Posterior vena cava (tissue), 2 donors: ENCODE measurements around the gene AGBL4. TPM values are rescaled to one million over a fixed set of nuclear protein-coding genes. Genes with fewer than 3 reads are reported as not detected.

Source experiments
- DNase-seq: peaks from one replicate; pipeline ENCODE4 v3.0.0-alpha.2; 2020; ENCODE audit warnings: low spot score
- intact Hi-C, 2 donors: fragments of 100-400 bp; cut with DNase I; formaldehyde crosslinking; loops; one replicate each; pipeline versions ENCODE4 v1.14.1 to v1.14.2; 2022 to 2023
- total RNA-seq, 2 donors: library from RNA; stranded (reverse); fragmentation: NEBNext Ultra II Directional; extraction: Animal tissue kit (Norgen Biotek cat#: 25700); gene quantifications; one replicate each; pipeline ENCODE4 v1.2.1, GENCODE V29; 2021
- donor health status: DM: yes; HTN: yes; CAD: no.
- donor health status: DM: yes; HTN: yes; CAD: no.

AGBL4 gene
- total RNA-seq, 2 donors from 2014 or later = not detected

DNA sequence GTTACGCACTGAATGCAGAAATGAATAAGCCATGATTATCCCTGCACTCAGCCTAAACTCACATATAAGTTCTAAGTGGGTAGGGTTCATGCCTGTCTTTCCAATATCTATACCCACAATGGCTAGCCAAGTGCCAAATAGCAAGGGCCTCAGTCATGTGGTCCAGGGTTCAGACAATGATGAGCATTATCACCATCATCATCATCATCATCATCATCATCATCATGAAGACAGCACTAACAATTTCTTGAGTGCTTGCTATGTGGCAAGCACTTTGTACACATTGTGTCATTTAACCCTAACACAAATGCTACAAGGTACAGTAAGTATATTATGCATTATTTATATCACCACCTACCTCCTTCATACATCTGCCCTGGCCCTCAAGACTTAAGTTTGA, 500.0 kb downstream of the AGBL4 start:
- intact Hi-C loops = no loop called here
- no peak for DNase-seq

DNA sequence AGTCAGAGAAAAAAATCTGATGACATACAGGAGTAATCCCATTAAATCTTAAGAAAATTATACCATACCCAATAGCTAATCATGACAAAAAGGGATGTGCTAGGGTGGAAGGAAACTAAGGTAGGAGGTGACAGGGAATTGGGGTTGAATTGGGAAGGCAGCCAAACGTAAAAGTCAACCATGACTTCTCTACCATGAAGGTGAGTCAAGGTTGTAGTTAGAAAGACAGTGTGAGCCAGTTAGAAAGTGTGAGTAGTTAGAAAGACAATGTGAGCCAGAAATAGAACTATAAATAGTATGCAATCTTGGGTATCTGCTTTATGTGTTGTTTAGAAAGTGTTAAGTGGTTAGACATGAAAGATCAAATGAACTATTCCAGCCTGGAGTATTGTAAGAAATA, 556.8 kb downstream of the AGBL4 start:
- no peak for DNase-seq
- intact Hi-C loops = no loop called here

DNA sequence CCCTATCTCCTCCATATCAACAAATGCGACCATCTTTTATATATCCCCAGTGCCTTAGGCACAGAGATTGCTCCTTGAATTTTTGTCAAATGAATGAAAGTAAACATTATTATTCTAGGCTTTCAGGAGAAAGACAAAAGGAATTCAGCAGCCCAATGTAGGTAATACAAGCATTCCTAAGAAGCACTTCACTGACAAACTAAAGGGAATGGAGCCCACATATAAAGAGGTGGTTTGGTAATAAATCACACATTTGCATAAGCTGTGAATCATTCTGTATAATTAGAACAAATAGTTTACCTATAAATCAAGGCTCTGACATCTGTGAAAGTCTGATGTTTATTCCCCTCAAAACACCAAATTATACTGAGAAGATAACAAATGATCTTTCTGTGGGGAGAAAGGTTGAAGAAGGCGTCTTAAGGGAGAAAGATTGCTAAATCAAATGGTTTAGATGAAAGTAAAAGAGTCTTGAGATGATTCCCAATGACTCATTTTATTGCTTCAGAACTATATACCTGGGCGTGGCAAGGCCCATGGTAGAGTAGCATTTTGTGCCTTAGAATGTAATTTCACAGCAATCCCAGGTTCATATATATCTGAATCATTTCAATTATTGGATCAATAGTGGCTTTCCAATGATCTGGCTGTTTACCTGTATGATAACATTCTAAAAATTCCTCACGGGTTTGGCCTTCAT, 558.1 kb downstream of the AGBL4 start:
- no peak for DNase-seq
- intact Hi-C loops = no loop called here

DNA sequence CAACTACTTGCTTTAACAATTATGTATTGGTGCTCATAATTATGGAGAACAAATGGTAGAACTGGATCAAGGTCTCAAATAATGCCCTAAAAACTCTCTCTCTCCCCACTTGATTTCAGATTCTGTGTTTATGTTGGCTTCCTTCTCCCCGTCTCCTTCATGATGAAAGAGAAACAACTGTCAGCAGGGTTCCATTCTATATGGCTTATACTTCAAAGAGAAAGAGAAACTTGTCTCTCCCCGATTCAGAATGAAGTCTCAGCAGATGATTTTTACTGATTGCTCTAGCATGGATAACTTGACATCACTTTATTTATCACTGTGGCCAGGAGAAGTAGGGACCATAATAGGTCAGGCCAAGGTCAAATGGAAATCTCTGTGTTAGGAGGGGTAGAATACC, 575.6 kb downstream of the AGBL4 start:
- DNase-seq = no peak
- intact Hi-C loops = no loop called here

DNA sequence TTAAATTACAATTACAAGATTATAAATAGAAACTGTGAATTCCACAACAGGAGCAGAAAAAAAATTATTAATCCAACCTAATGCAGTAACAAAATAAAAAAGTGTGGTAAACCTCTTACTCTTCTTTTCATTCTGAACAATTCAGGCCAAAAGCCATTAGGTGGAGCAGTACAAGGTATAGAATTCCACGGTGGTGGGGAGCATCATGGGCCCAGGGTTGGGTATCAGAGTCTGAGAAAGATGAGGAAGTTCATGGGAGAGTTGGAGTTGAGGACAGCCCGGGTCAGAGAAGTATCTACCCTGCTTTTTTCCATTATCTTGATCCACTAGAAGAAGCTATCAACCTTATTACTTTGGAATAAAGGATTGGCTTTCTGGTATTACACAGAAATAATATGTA, 586.9 kb downstream of the AGBL4 start:
- intact Hi-C loops = no loop called here
- DNase-seq = no peak

GRCh38 chr1:49435291-49435690, 588.5 kb downstream of the AGBL4 start:
- intact Hi-C loops = no loop called here
- no peak for DNase-seq

GRCh38 chr1:49424782-49425181, 599.0 kb downstream of the AGBL4 start:
- intact Hi-C loops = no loop called here
- DNase-seq = no peak

GRCh38 chr1:49416758-49417157, 607.0 kb downstream of the AGBL4 start:
- intact Hi-C loops = loop anchor here in 1 of 2 donors (10.0 kb wide), 1 partner anchor 632 kb away; no protein-coding TSS in a partner anchor
- DNase-seq = no peak

GRCh38 chr1:49408346-49408745, 615.4 kb downstream of the AGBL4 start:
- intact Hi-C loops = no loop called here
- DNase-seq = no peak

GRCh38 chr1:49397086-49397485, 626.7 kb downstream of the AGBL4 start:
- DNase-seq = no peak
- intact Hi-C loops = no loop called here

GRCh38 chr1:49394200-49394599, 629.6 kb downstream of the AGBL4 start:
- intact Hi-C loops = no loop called here

DNA sequence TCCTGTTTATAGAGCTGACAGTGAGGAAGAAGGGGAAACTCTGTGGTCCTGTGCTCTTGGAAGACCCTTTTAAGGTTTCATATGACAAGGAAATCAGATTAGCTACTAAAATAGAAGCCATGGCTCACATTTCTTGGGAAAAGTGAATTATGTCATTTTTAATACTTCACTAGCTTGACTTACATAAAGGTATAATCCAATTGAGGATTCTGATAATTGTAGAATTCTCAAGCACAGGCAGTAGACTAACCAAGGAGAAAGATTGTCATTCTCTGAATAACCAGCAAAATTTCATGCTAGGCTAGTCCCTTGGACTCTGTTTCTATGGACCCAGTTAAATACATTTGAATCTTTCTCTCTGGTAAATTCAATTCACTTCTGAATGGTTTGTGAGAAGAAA, 634.1 kb downstream of the AGBL4 start:
- DNase-seq = no peak
- intact Hi-C loops = no loop called here

More at GRCh38 chr1:49394200-49394599, 629.6 kb downstream of the AGBL4 start:
- no peak for DNase-seq

- intact Hi-C loops = no loop called here
- no peak for DNase-seq
Measured at GRCh38 chr1:49364676-49365075, 659.1 kb downstream of the AGBL4 start.

- DNase-seq = no peak
- intact Hi-C loops = no loop called here
Measured at GRCh38 chr1:49363628-49364027, 660.1 kb downstream of the AGBL4 start.

DNA sequence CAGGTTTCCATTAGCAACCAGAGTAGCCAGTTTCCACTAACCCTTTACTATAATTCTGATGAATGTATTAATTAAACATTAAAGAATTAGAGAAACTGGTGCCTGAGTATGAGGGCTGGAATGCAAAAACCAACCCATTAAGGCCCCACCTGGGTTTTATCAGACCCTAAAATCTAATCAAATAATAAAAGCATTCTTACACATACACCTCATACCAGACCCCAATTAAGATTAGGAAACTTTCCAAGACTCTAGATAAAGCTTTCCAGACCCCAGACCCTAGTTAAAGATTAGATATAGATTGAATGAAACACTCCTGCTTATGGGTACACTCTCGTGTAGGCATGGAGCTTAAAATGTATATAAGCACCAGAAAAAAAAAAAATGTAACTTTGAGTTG, 665.7 kb downstream of the AGBL4 start:
- no peak for DNase-seq
- intact Hi-C loops = no loop called here

- intact Hi-C loops = no loop called here
- DNase-seq = no peak
Measured at GRCh38 chr1:49356594-49356993, 667.2 kb downstream of the AGBL4 start.

- intact Hi-C loops = no loop called here
- no peak for DNase-seq
Measured at GRCh38 chr1:49351768-49352167, 672.0 kb downstream of the AGBL4 start.

GRCh38 chr1:49346767-49347349, 676.9 kb downstream of the AGBL4 start:
- intact Hi-C loops = no loop called here
- no peak for DNase-seq

DNA sequence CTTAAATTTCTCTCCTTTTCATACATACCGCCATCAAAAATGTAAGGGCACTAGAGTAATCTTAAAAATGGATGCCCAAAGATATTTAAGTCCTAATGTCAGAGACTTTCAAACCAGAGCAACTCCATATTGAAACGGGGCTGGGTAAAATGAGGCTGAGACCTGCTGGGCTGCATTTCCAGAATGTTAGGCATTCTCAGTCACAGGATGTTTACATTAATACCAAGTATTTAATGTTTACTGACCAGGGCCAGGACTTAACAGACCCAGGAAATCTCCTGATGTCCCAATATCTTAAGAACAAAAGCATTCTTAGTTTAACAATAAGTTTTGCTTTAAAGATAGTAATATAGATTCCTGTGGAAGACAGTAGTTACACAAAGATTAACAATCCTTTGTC, 683.2 kb downstream of the AGBL4 start:
- intact Hi-C loops = no loop called here
- DNase-seq = no peak

GRCh38 chr1:49339043-49339442, 684.7 kb downstream of the AGBL4 start:
- DNase-seq = no peak
- intact Hi-C loops = no loop called here

DNA sequence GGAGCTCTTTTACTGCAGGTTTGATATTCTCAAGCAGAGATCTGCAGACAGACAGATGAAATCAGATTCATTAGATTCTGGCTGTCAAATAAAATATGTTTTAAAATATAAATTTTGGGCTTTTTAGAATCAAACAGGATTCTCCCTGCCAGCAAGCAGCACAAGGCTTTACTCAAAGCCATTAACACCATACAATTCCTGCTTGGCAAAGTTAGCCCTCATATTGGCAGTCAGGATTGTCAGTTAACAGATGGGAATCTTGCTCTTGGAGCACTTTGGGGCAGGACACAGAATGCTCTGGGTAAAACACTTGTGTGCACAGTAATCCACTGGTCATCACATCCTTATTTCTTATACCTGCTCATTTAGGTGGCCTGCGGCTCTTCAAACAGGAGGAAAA, 686.5 kb downstream of the AGBL4 start:
- intact Hi-C loops = no loop called here
- DNase-seq = no peak
